ENCODE results near the gene EYA2. TPM values are rescaled to one million over a fixed set of nuclear protein-coding genes. Genes with fewer than 3 reads are reported as not detected.

Gene EYA2
- total RNA-seq, 1 experiment from 2014 or later: not detected

DNA sequence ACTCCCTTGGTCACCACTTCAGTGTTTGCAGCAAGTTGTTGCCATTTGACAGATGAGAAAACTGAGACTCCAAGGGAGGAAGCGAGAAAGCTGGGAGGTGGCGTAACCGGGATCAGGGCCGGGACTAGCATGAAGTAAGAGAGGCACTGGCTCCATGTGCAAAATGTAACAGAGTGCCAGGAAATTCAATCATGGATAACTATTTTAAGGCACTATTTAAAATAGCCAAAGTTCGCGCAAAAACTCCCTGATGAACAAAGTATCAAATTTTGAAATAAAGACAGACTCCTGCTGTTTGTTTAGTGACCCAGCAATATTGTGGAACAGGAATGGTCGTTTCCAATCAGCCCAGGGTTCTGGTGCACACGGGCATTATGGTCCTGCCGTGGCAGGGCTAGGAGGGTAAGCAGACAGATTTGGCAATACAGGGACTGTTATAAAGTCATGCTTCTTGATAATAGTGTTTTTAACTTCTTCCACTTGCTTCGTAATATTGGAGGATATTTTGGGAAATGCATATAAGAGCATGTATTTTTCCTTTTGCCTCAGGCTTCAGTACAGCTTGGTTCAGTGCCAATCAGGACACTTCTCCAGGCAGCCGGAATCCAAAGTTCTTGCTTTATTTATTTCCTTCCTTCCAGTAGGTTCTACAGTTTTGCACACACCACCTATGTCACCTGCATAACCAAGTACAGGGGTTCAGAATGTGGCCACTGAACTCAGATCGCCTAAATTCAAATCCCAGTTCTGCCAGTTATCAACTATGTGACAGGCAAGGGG is 141.6 kb downstream of the EYA2 start:
- ChIA-PET POLR2A (no interaction called here), CTCF (interaction anchor here (0.7 kb wide), 1 partner anchor 114 kb away, joined by 4 read pairs; no protein-coding TSS in a partner anchor)
- Mint-ChIP-seq H3K27ac (ENCODE audit: low read depth, unreplicated experiment) (no peak overlapping the region), H3K4me3 (ENCODE audit: unreplicated experiment) (no peak overlapping the region), H3K27me3 (ENCODE audit: insufficient read depth, unreplicated experiment) (no peaks in the 10 kb centered on the region), H3K36me3 (ENCODE audit: insufficient read depth, unreplicated experiment) (no peaks in the 10 kb centered on the region), H3K4me1 (ENCODE audit: insufficient read depth, unreplicated experiment) (no peaks in the 10 kb centered on the region), H3K9me3 (ENCODE audit: unreplicated experiment) (no peaks in the 10 kb centered on the region)
- no peak for DNase-seq (ENCODE audit: unreplicated experiment)
- intact Hi-C loops (cut with micrococcal nuclease): no loop called here
- TF ChIP-seq, protein P1, sequence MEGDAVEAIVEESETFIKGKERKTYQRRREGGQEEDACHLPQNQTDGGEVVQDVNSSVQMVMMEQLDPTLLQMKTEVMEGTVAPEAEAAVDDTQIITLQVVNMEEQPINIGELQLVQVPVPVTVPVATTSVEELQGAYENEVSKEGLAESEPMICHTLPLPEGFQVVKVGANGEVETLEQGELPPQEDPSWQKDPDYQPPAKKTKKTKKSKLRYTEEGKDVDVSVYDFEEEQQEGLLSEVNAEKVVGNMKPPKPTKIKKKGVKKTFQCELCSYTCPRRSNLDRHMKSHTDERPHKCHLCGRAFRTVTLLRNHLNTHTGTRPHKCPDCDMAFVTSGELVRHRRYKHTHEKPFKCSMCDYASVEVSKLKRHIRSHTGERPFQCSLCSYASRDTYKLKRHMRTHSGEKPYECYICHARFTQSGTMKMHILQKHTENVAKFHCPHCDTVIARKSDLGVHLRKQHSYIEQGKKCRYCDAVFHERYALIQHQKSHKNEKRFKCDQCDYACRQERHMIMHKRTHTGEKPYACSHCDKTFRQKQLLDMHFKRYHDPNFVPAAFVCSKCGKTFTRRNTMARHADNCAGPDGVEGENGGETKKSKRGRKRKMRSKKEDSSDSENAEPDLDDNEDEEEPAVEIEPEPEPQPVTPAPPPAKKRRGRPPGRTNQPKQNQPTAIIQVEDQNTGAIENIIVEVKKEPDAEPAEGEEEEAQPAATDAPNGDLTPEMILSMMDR (IDR thresholded peaks at IDR 0.05; ENCODE audit: unreplicated experiment): no peak
- no TSS peak for BruUV-seq (replicated peaks)

DNA sequence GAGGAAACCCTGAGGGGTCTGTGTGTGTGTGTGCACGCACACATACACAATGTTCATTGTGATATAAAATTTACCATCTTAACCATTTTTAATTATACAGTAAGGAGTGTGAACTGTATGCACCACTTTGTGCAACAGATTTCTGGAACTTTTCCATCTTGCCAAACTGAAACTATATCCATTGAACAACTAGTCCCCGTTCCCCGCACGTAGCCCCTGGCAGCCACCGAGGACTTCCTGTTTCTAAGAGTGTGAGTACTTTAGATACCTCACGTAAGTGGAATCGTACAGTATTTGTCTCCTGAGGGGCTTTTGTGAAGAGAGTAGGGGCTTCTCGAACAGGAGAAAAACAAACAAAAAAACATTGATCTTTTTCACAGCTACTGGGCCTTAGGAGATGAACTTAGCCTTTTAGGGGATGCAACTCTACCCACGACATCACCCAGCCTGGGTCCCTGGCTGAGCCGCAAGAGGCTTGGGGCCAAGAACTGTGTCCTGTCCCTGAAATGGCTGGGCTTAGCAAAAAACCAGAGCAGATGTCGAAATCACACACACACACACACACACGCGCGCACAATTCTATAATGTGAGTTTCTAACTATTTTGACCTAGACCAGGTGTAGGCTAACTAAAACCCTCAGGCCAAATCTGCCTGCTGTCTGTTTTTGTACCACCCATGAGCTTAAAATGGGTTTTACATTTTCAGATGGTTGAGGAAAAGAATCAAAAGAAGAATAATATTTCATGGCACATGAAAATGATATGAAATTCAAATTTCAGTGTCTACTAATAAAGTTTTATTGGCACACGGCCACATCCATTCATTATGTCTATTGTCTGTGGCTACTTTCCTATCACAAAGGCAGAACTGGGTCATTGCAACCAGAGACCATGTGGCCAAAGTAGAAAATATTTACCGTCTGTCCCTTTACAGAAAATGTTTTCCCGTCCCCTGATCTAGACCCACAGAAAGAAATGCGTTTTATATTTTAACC is 144.2 kb downstream of the EYA2 start:
- no peak for DNase-seq (ENCODE audit: unreplicated experiment)
- H3K9me3 Mint-ChIP-seq (ENCODE audit: unreplicated experiment): no peaks in the 10 kb centered on the region
- no peaks in the 10 kb centered on the region for H3K4me1 Mint-ChIP-seq (ENCODE audit: insufficient read depth, unreplicated experiment)
- H3K36me3 Mint-ChIP-seq (ENCODE audit: insufficient read depth, unreplicated experiment): no peaks in the 10 kb centered on the region
- ChIA-PET POLR2A (no interaction called here), CTCF (interaction anchor here (0.6 to 0.7 kb wide), 3 partner anchors 151 to 1300 kb away, joined by 3 to 6 read pairs (median 3); no protein-coding TSS in a partner anchor)
- TF ChIP-seq, protein P1 (IDR thresholded peaks at IDR 0.05; ENCODE audit: unreplicated experiment): no peak
- intact Hi-C loops (cut with micrococcal nuclease): no loop called here
- no peak overlapping the region for H3K4me3 Mint-ChIP-seq (ENCODE audit: unreplicated experiment)
- BruUV-seq (replicated peaks): no TSS peak
- no peaks in the 10 kb centered on the region for H3K27me3 Mint-ChIP-seq (ENCODE audit: insufficient read depth, unreplicated experiment)
- H3K27ac Mint-ChIP-seq (ENCODE audit: low read depth, unreplicated experiment): no peak overlapping the region

DNA sequence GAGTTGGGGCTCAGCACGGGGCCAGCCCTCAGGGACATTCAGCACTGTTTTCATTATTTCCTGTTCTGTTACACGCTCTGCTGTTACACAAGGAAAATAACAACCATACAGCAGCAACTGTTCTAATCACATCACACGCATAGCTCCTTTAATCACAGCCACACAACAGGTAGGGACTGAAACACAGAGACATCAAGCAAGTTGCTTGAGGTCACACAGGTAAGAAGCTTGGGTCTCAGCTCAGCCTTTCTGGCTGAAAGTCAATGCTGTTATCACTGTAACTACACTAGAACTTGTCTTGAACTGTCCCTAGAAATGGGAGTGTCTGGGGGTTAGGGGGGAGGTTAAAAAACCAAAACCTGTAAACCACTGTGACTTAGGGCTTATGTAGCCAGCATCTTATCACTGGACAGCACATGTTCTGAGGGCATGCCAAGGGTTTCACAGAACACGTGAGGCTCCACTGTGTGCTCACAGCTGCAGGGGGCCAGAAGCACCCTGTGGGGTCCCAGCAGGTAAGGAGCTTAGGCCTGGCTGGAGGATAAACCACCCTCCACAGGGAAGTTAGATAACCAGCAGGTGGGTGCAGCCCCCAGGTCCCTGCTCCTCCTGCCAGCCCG is 146.0 kb downstream of the EYA2 start:
- Mint-ChIP-seq H3K36me3 (ENCODE audit: insufficient read depth, unreplicated experiment) (no peaks in the 10 kb centered on the region), H3K27ac (ENCODE audit: low read depth, unreplicated experiment) (no peak overlapping the region), H3K9me3 (ENCODE audit: unreplicated experiment) (no peaks in the 10 kb centered on the region), H3K4me3 (ENCODE audit: unreplicated experiment) (no peak overlapping the region), H3K27me3 (ENCODE audit: insufficient read depth, unreplicated experiment) (no peaks in the 10 kb centered on the region), H3K4me1 (ENCODE audit: insufficient read depth, unreplicated experiment) (no peaks in the 10 kb centered on the region)
- CTCF ChIA-PET: interaction anchor here (0.7 kb wide), 1 partner anchor 8 kb away, joined by 3 read pairs; no protein-coding TSS in a partner anchor
- intact Hi-C loops (cut with micrococcal nuclease): no loop called here
- BruUV-seq (replicated peaks): no TSS peak
- POLR2A ChIA-PET: no interaction called here
- no peak for DNase-seq (ENCODE audit: unreplicated experiment)
- TF ChIP-seq, protein P1 (IDR thresholded peaks at IDR 0.05; ENCODE audit: unreplicated experiment): no peak

Measured in MCF 10A (cell line).